Mucosa of stomach (tissue), 1 donor: ENCODE data around the gene PATJ.

Source experiments
- H3K27me3 ChIP-seq: one replicate; pipeline ENCODE4 v1.7.0; 2013; ENCODE audit warnings: mild to moderate bottlenecking, low read length; ENCODE audit not compliant: control insufficient read depth, insufficient read depth
- H3K36me3 ChIP-seq: one replicate; pipeline ENCODE4 v1.7.0; 2013; ENCODE audit warnings: low read length; ENCODE audit not compliant: control insufficient read depth, insufficient read depth
- H3K4me1 ChIP-seq: one replicate; pipeline ENCODE4 v1.7.0; 2013; ENCODE audit warnings: mild to moderate bottlenecking, low read length; ENCODE audit not compliant: control insufficient read depth, insufficient read depth
- H3K4me3 ChIP-seq: one replicate; pipeline ENCODE4 v1.7.0; 2013; ENCODE audit warnings: low read length
- H3K9ac ChIP-seq: one replicate; pipeline ENCODE4 v1.7.0; 2013; ENCODE audit warnings: mild to moderate bottlenecking, low read length, moderate library complexity
- H3K9me3 ChIP-seq: one replicate; pipeline ENCODE4 v1.7.0; 2013; ENCODE audit warnings: mild to moderate bottlenecking, low read length, moderate library complexity; ENCODE audit not compliant: control insufficient read depth
- donor health status: Pancreatic carcinoma.

PATJ gene

GRCh38 chr1:61967750-61968149 lies 225.5 kb downstream of the PATJ start:
- no peaks in the 10 kb centered on the region for H3K36me3 ChIP-seq
- H3K4me3 ChIP-seq: no peak overlapping the region
- H3K9me3 ChIP-seq: no peaks in the 10 kb centered on the region
- no peaks in the 10 kb centered on the region for H3K27me3 ChIP-seq
- no peak overlapping the region for H3K9ac ChIP-seq
- no peaks in the 10 kb centered on the region for H3K4me1 ChIP-seq

- Histone ChIP-seq H3K9me3 (no peaks in the 10 kb centered on the region), H3K27me3 (no peaks in the 10 kb centered on the region), H3K9ac (no peak overlapping the region), H3K4me3 (no peak overlapping the region), H3K4me1 (no peaks in the 10 kb centered on the region), H3K36me3 (no peaks in the 10 kb centered on the region)
Measured at GRCh38 chr1:61968869-61969268, 226.6 kb downstream of the PATJ start.

GRCh38 chr1:61973100-61973837 lies 231.0 kb downstream of the PATJ start:
- Histone ChIP-seq H3K9me3 (no peaks in the 10 kb centered on the region), H3K4me1 (no peaks in the 10 kb centered on the region), H3K36me3 (no peaks in the 10 kb centered on the region), H3K9ac (no peak overlapping the region), H3K4me3 (no peak overlapping the region), H3K27me3 (no peaks in the 10 kb centered on the region)

GRCh38 chr1:61975638-61976037 lies 233.4 kb downstream of the PATJ start:
- Histone ChIP-seq H3K27me3 (no peaks in the 10 kb centered on the region), H3K4me3 (no peak overlapping the region), H3K4me1 (no peaks in the 10 kb centered on the region), H3K9ac (no peak overlapping the region), H3K9me3 (no peaks in the 10 kb centered on the region), H3K36me3 (no peaks in the 10 kb centered on the region)

- Histone ChIP-seq H3K9me3 (no peaks in the 10 kb centered on the region), H3K4me1 (no peaks in the 10 kb centered on the region), H3K9ac (no peak overlapping the region), H3K36me3 (no peaks in the 10 kb centered on the region), H3K4me3 (no peak overlapping the region), H3K27me3 (no peaks in the 10 kb centered on the region)
Measured at GRCh38 chr1:61976566-61976965, 234.3 kb downstream of the PATJ start.

GRCh38 chr1:61978796-61979195 lies 236.5 kb downstream of the PATJ start:
- no peaks in the 10 kb centered on the region for H3K27me3 ChIP-seq
- H3K9me3 ChIP-seq: no peaks in the 10 kb centered on the region
- no peaks in the 10 kb centered on the region for H3K36me3 ChIP-seq
- H3K4me1 ChIP-seq: no peaks in the 10 kb centered on the region
- no peak overlapping the region for H3K4me3 ChIP-seq
- H3K9ac ChIP-seq: no peak overlapping the region

- Histone ChIP-seq H3K4me3 (no peak overlapping the region), H3K27me3 (no peaks in the 10 kb centered on the region), H3K9me3 (no peaks in the 10 kb centered on the region), H3K36me3 (no peaks in the 10 kb centered on the region), H3K9ac (no peak overlapping the region), H3K4me1 (no peaks in the 10 kb centered on the region)
Measured at GRCh38 chr1:61979729-61980128, 237.4 kb downstream of the PATJ start.

- H3K27me3 ChIP-seq: no peaks in the 10 kb centered on the region
- no peaks in the 10 kb centered on the region for H3K9me3 ChIP-seq
- no peaks in the 10 kb centered on the region for H3K36me3 ChIP-seq
- H3K4me3 ChIP-seq: no peak overlapping the region
- no peak overlapping the region for H3K9ac ChIP-seq
- H3K4me1 ChIP-seq: no peaks in the 10 kb centered on the region
Measured at GRCh38 chr1:61980561-61980960, 238.3 kb downstream of the PATJ start.

GRCh38 chr1:61981870-61982660 lies 239.8 kb downstream of the PATJ start:
- Histone ChIP-seq H3K4me1 (no peaks in the 10 kb centered on the region), H3K4me3 (no peak overlapping the region), H3K9me3 (no peaks in the 10 kb centered on the region), H3K36me3 (no peaks in the 10 kb centered on the region), H3K9ac (no peak overlapping the region), H3K27me3 (no peaks in the 10 kb centered on the region)

GRCh38 chr1:61983236-61983635 lies 241.0 kb downstream of the PATJ start:
- Histone ChIP-seq H3K27me3 (no peaks in the 10 kb centered on the region), H3K4me3 (no peak overlapping the region), H3K9ac (no peak overlapping the region), H3K36me3 (no peaks in the 10 kb centered on the region), H3K4me1 (no peaks in the 10 kb centered on the region), H3K9me3 (no peaks in the 10 kb centered on the region)

- H3K4me3 ChIP-seq: no peak overlapping the region
- H3K4me1 ChIP-seq: peaks cover 10% of the 10 kb centered on the region
- H3K36me3 ChIP-seq: no peaks in the 10 kb centered on the region
- H3K9me3 ChIP-seq: no peaks in the 10 kb centered on the region
- H3K9ac ChIP-seq: no peak overlapping the region
- no peaks in the 10 kb centered on the region for H3K27me3 ChIP-seq
Measured at GRCh38 chr1:61992257-61992656, 250.0 kb downstream of the PATJ start.

GRCh38 chr1:61993331-61993961 lies 251.2 kb downstream of the PATJ start:
- no peak overlapping the region for H3K4me3 ChIP-seq
- no peaks in the 10 kb centered on the region for H3K9me3 ChIP-seq
- H3K9ac ChIP-seq: no peak overlapping the region
- H3K36me3 ChIP-seq: no peaks in the 10 kb centered on the region
- peaks cover 10% of the 10 kb centered on the region for H3K4me1 ChIP-seq
- H3K27me3 ChIP-seq: no peaks in the 10 kb centered on the region
